Measurements from ENCODE around the gene SGIP1.

The SGIP1 gene, protein sequence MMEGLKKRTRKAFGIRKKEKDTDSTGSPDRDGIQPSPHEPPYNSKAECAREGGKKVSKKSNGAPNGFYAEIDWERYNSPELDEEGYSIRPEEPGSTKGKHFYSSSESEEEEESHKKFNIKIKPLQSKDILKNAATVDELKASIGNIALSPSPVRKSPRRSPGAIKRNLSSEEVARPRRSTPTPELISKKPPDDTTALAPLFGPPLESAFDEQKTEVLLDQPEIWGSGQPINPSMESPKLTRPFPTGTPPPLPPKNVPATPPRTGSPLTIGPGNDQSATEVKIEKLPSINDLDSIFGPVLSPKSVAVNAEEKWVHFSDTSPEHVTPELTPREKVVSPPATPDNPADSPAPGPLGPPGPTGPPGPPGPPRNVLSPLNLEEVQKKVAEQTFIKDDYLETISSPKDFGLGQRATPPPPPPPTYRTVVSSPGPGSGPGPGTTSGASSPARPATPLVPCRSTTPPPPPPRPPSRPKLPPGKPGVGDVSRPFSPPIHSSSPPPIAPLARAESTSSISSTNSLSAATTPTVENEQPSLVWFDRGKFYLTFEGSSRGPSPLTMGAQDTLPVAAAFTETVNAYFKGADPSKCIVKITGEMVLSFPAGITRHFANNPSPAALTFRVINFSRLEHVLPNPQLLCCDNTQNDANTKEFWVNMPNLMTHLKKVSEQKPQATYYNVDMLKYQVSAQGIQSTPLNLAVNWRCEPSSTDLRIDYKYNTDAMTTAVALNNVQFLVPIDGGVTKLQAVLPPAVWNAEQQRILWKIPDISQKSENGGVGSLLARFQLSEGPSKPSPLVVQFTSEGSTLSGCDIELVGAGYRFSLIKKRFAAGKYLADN

GRCh38 chr1:66533804-66534740 is at the start of gene SGIP1:
SGIP1 (plus strand) TSS chr1:66534153; CDS start chr1:66534359, 206 bp downstream.
- DNase-seq (ENCODE audit: low spot score) = no peak

DNA sequence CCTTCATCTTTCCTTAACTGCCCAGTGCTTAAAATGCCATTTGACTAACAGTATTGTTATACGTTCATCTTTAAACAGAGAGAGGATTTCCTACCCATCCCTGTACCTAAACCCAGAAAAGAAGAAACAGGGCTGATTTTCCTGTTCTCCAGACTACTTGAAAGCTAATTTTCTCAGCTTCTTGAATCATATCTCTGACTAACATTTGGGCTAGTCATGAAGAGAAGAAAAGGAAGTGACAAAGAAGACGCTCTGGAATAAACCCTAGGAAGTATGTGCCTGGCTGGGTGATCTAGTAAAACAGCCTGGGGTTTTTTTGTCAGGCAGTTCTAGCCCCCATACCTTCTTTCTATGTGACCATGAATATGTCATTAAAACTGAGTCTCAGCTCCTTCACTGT is 44.8 kb upstream of the SGIP1 start:
- no peak for DNase-seq (ENCODE audit: low spot score)

DNA sequence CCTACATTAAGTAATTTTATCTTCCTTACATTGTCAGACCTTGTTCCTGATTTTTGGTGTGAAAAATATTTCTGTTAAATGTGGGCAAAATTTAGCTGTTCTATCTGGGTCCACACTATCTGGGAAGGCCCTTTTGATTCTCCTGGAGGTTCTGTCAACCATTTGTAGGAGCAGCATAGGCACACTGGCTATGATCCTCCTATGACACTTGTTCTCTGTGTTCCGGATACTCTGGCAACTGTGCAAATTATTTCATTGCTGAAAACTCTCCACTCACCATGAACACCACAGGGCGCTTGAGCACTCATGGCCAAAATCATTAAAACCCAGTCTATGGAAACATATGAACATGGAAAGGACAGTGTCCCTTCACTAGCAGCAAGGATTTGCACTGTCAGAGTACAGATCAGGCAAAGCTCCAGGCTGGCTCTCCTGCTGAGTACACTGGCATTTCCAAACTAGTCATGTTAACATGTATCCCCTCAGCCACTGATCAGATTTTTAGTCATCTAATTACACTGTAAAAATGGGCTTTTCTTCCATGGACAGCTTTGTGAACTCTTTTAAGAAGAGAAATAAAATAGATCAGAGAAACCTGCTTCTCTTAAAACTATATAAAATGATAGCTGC is 43.9 kb upstream of the SGIP1 start:
- no peak for DNase-seq (ENCODE audit: low spot score)

GRCh38 chr1:66490816-66491215 is 43.1 kb upstream of the SGIP1 start:
- DNase-seq (ENCODE audit: low spot score) = no peak

DNA sequence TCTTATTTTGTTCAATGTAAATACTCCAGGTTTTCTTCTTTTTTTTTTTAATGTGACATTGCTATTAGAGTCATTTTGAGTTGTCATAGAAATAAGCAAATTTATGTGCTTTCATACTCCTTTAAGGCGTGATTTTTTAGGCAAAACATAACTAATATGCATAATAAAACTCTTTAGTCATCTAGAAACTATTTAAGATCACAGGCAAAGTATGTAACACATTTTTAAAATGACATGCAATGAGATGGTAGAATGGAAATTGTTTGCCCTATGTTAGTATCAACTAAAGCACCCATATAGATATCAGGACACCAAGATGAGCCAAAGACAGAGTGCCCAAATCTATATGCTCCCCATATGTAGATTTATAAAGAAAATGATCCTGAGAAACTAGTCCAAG is 41.5 kb upstream of the SGIP1 start:
- no peak for DNase-seq (ENCODE audit: low spot score)

- DNase-seq (ENCODE audit: low spot score) = no peak
Measured at GRCh38 chr1:66493731-66494130, 40.2 kb upstream of the SGIP1 start.

DNA sequence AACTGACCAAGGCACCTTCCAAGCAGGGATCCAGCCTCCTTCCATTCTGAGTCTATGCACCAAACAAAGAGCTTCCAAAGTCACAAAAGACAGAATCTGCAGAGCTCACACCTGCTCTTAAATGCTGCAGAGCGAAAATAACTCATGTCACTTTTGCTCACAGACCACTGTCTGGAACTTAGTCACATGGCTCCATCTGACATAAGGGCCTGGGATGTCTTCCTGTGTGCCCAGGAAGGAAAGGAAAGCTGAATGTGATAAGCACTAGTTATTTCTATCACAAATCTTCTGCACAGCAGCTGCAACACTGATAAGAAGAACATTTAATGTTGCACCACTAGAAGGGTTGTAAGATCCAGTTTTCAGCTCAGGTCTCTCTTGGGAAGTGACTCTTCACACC is 39.5 kb upstream of the SGIP1 start:
- no peak for DNase-seq (ENCODE audit: low spot score)

- DNase-seq (ENCODE audit: low spot score) = no peak
Measured at GRCh38 chr1:66495495-66495894, 38.5 kb upstream of the SGIP1 start.

DNA sequence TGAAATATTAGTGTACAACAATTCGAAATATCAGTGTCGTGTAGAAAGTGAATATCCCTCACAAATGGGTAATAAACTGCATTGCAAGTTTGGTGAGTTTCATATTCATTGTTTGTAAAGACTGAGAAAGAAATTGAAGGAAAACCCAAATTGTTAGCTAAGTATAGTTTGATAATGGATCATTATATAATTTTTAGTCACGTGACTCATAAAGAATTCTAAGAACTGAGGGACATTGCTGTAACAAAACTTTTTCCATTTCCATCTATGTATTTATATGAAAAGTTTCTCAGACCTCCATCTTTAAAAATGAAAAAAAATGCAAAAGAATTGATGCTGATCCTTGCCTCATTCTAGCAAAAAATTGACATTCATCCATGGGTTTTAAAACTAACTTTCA is 36.0 kb upstream of the SGIP1 start:
- DNase-seq (ENCODE audit: low spot score) = no peak

- DNase-seq (ENCODE audit: low spot score) = no peak
Measured at GRCh38 chr1:66500301-66500700, 33.7 kb upstream of the SGIP1 start.

DNA sequence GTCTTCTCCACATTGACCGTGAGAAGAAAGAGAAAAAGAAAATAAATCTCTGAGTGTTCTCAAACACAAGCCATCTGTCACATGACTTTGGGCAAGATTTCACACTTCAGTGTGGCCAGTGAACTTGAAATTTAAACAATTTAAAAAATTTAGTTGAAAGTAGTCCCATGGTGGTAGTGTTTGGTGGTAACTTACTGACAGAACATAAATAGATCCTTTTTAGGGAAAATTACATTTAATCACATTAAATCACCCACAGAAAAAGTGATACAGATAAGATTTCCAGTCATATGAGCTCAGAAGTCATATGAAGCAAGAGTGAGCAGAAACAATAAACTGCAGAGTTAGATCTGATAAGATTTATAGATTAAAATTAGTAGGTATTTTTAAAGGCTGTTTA is 31.9 kb upstream of the SGIP1 start:
- no peak for DNase-seq (ENCODE audit: low spot score)

GRCh38 chr1:66503841-66504470 is 30.0 kb upstream of the SGIP1 start:
- peak; percentile 13 for DNase-seq (ENCODE audit: low spot score)

DNA sequence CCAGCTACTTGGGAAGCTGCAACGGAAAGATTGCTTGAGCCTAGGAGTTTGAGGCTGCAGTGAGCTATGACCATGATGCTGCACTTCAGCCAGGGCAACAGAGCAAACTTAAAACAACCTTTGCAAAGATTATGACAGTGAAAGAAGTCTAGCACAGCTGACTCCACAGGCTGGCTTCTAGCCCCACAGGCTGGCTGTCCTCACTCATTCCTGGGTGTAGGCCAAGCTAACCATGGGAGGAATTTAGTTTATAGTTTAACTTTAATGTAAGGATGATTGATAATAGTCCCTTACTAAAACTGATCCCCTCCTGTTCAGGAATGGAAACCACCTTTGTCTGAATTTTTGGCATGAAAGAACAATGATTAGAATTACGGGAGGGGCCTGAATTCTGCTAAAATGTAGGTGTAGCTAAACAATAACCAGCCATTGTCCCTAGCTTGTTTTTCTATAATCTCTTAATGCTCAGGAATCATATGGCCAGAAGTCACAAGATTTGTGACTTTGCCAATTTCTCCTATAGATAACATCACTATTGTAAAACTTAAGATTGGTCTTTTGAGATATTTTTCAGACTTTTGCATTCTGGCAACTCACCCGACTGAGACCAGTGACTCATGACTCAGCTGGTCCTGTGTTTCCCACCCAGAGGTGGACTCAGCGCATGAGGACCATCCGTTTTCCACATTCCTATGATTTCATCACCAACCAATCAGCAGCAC is 28.1 kb upstream of the SGIP1 start:
- DNase-seq (ENCODE audit: low spot score) = no peak

GRCh38 chr1:66506393-66506687 is 27.6 kb upstream of the SGIP1 start:
- no peak for DNase-seq (ENCODE audit: low spot score)

DNA sequence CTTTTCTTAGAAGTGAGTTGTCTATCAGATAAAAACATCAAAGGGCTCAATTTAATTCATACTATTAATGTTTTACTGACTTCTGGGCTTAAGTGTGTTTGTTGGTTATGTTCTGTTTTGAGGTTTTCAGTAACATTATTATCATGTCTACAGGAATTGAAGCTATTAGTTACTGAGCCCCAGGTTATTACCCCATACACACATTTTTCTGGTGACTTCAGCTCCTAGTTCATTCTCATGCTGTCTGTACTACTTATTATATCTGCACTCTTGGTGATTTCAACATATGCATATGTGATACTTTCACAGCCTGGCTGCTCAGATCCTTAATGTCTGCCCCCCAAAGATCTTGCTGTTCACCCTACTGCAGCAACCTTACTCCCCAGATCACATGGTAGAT is 27.0 kb upstream of the SGIP1 start:
- DNase-seq (ENCODE audit: low spot score) = no peak

- no peak for DNase-seq (ENCODE audit: low spot score)
Measured at GRCh38 chr1:66510407-66510806, 23.5 kb upstream of the SGIP1 start.

DNA sequence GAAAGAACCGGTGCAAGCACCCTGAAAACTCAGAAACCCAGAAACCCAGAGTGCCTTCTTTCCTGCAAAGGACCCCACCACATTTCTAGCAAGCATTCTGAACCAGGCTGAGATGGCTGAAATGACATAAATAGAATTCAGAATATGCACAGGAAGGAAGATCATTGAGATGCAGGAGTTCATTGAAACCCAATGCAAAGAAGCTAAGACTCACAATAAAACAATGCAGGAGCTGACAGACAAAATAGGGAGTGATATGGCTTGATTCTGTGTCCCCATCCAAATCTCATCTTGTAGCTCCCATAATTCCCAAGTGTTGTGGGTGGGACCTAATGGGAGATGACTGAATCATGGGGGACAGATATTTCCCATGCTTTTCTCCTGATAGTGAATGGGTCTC is 22.8 kb upstream of the SGIP1 start:
- DNase-seq (ENCODE audit: low spot score) = no peak

DNA sequence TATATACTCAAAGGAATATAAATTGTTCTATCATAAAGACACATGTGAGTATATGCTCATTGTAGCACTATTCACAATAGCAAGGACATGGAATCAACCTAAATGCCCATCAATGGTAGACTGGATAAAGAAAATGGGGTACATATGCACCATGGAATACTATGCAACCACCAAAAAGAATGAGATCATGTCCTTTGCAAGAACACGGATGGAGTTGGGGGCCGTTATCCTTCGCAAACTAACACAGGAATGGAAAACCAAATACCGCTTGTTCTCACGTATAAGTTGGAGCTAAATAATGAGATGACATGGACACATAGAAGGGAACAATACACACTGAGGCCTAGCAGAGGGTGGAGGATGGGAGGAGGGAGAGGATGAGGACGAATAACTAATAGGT is 16.0 kb upstream of the SGIP1 start:
- DNase-seq (ENCODE audit: low spot score) = no peak

DNA sequence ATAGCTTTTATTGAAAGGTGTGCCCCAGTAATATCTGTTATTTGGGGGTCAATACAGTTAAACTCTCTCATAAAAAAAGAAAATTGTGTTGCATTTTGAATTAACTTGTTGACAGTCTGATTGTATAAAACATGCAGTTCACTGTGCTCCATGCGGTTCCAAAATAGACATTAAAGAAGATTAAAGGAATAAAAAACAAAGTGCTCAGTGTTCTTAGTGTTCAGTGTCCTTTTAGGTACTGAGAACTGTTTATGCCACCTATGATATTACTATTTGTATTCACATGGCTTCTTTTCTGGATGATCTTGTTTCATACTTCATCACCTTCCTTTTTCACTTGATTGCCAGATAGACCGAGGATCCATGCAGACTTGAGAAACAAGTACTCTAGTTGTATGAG is 15.3 kb upstream of the SGIP1 start:
- no peak for DNase-seq (ENCODE audit: low spot score)

DNA sequence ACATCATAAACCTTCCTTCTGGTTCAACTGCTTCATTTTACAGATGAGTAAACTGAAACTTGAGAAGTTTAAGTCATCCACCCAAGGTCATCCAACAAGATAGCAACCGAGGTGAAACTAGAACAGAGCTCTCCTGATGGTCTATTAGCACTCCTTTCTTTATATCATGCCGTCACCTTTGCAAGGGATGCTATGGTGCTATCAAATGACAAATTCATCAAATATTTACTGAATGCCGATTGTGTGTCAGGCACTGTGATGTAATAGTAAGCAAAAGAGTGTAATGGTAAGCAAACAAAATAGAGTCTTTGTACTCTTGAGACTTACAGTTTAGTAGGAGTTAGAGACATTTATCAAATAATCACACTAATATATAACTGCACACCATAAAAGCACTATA is 14.0 kb upstream of the SGIP1 start:
- no peak for DNase-seq (ENCODE audit: low spot score)

GRCh38 chr1:66520655-66521054 is 13.3 kb upstream of the SGIP1 start:
- no peak for DNase-seq (ENCODE audit: low spot score)
